Sigmoid colon (tissue), 7 donors: ENCODE data around the gene BRPF1. TPM values are rescaled to one million over a fixed set of nuclear protein-coding genes. Genes with fewer than 3 reads are reported as not detected.

ENCODE experiments used
- DNase-seq: peaks from one replicate; pipeline ENCODE4 v3.0.0-alpha.2; 2019
- H3K27ac ChIP-seq, 4 donors: fragments of 200-600 bp; sonication (generic); one replicate each; pipeline ENCODE4 v1.5.1; 2016 to 2019; ENCODE audit warnings: mild to moderate bottlenecking in 1 of 4
- H3K27me3 ChIP-seq, 3 donors: fragments of 200-600 bp; sonication (generic); one replicate each; pipeline ENCODE4 v1.5.1; 2019; ENCODE audit warnings: mild to moderate bottlenecking in 1 of 3
- H3K36me3 ChIP-seq, 4 donors: fragments of 200-600 bp; sonication (generic); one replicate each; pipeline ENCODE4 v1.5.1; 2016 to 2019
- H3K4me1 ChIP-seq, 4 donors: fragments of 200-600 bp; sonication (generic); one replicate each; pipeline ENCODE4 v1.5.1; 2017 to 2019
- H3K4me3 ChIP-seq, 4 donors: fragments of 200-600 bp; sonication (generic); one replicate each; pipeline ENCODE4 v1.5.1; 2017 to 2019; ENCODE audit warnings: mild to moderate bottlenecking in 2 of 4, moderate library complexity in 1 of 4
- H3K9me3 ChIP-seq, 4 donors: fragments of 200-600 bp in 3 of 4; sonication (generic) in 3 of 4; one replicate each; pipeline versions ENCODE4 v1.5.1 to v1.6.1; 2013 to 2019
- EP300 ChIP-seq, 4 donors: sonication (generic); formaldehyde crosslinking; IDR thresholded peaks; one replicate each; pipeline ENCODE4 v1.6.1; 2017; ENCODE audit warnings: antibody characterized with exemption in 4 of 4
- POLR2A ChIP-seq, 2 donors: fragments of 450-650 bp; IDR thresholded peaks; one replicate each; pipeline ENCODE4 v1.6.1; 2016; ENCODE audit warnings: antibody characterized with exemption in 2 of 2, mild to moderate bottlenecking in 2 of 2, moderate library complexity in 2 of 2
- POLR2AphosphoS5 ChIP-seq, 4 donors: sonication (generic); formaldehyde crosslinking; IDR thresholded peaks; one replicate each; pipeline ENCODE4 v1.6.1; 2017; ENCODE audit warnings: antibody characterized with exemption in 4 of 4
- WGBS, 2 donors: extraction: QIAGEN DNeasy Blood & Tissue Kit; methylation state at CpG; one replicate each; pipeline ENCODE4 v1.1.7; 2013; 5-methylcytosine and 5-hydroxymethylcytosine counted together
- intact Hi-C: fragments of 100-400 bp; cut with DNase I; formaldehyde crosslinking; loops from one replicate; pipeline ENCODE4 v1.15.1; 2023
- polyA plus RNA-seq, 3 donors: library from polyadenylated mRNA; stranded (reverse); fragments of 200-250 nt; gene quantifications; one replicate each; pipeline ENCODE4 v1.2.3, GENCODE V29; 2013
- total RNA-seq, 4 donors: library from RNA; depleted of rRNA; stranded (reverse); fragments of >200 nt; gene quantifications; one replicate each; pipeline ENCODE4 v1.1.0, GENCODE V29; 2016
- TF ChIP-seq, protein P1 (sequence below), 4 experiments: fragments of 450-650 bp in 3 of 4; fragments of 200-600 bp in 1 of 4; IDR thresholded peaks; one replicate each; pipeline ENCODE4 v1.5.1; 2016 to 2019; ENCODE audit warnings: antibody characterized with exemption in 4 of 4, mild to moderate bottlenecking in 3 of 4, moderate library complexity in 2 of 4
- donor health status: healthy with polysubstance abuse.
- donor health status: Bipolar disorder and iron deficiency.
- donor health status: healthy.

The BRPF1 gene
- total and polyA plus RNA-seq, 7 donors: 3.5 to 18.6 (median 12.6) TPM

DNA sequence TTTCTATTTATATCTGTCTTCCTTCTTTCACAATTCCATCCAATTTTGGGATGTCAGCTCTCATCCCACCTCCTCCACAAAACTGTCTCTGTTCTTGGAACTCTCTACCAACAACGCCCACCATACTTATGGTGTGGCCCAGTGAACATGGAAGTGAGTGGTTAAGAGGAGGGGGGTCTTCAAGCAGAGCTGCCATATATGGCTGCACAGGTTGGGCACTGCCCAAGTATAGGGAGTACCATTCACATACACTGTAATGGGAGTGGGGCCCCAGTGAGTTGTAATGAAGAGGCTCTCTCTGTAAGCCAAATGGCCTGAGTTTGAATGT is 46.1 kb downstream of the BRPF1 start:
- TF ChIP-seq EP300 (IDR thresholded peaks at IDR 0.05) (no peak), POLR2A (IDR thresholded peaks at IDR 0.05) (no peak), POLR2AphosphoS5 (IDR thresholded peaks at IDR 0.05) (no peak)
- TF ChIP-seq, protein P1, sequence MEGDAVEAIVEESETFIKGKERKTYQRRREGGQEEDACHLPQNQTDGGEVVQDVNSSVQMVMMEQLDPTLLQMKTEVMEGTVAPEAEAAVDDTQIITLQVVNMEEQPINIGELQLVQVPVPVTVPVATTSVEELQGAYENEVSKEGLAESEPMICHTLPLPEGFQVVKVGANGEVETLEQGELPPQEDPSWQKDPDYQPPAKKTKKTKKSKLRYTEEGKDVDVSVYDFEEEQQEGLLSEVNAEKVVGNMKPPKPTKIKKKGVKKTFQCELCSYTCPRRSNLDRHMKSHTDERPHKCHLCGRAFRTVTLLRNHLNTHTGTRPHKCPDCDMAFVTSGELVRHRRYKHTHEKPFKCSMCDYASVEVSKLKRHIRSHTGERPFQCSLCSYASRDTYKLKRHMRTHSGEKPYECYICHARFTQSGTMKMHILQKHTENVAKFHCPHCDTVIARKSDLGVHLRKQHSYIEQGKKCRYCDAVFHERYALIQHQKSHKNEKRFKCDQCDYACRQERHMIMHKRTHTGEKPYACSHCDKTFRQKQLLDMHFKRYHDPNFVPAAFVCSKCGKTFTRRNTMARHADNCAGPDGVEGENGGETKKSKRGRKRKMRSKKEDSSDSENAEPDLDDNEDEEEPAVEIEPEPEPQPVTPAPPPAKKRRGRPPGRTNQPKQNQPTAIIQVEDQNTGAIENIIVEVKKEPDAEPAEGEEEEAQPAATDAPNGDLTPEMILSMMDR (IDR thresholded peaks at IDR 0.05): no peak
- 88 to 91% methylated on average over 1 of the region's 1 CpG for WGBS, 2 donors
- Histone ChIP-seq H3K4me1 (peaks cover 0 to 9% (median 7%) of the 10 kb centered on the region in 4 donors), H3K27ac (peak overlapping the region in 2 of 4 donors; percentile 18 to 32), H3K27me3 (no peaks in the 10 kb centered on the region), H3K36me3 (peaks cover 7 to 36% (median 20%) of the 10 kb centered on the region in 4 donors), H3K4me3 (no peak overlapping the region), H3K9me3 (no peaks in the 10 kb centered on the region)
- DNase-seq: no peak
- intact Hi-C loops: no loop called here

DNA sequence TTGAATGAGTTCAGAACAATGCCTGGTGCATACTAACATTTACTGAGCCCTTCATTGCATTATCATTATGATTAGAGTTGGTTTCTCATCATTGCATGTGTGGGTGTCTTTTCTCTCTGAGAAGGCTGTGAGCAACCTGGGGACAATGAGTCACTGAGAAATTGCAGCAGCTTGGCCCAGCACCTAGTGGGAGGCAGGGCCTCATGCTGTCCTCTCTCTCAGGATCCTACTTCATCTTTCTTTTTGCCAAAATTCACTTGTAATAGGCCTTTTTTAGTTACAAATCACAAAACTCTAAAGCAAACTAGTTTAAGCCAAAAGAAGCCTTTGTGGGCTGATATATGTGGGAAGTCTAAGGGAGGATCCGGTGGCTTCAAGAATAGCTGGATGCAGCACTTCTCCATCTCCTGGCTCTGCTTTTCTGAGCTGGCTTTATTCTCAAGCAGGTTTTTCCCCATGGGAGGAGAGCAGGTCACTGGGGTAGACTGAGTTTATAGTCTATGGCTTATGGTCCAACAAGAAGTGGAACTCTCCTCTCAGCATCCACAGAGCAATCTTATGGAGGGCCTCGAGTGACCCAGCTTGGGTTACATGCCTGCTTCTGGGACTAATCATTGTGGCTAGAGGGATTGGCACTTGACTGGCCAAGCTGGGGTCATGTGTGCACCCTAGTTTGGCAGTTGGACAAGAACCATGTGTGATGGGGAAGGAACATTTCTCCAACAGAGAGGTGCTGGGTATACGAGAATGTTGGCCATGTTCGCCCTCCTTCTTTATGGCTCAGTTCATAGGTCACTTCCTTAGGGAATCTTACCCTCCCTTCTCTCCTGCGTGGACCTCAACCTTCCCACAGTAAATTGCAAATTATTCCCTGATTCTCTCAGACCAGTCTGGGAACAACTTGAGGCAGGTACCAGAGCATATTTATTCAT is 46.9 kb downstream of the BRPF1 start:
- Histone ChIP-seq H3K4me1 (peaks cover 0 to 9% (median 7%) of the 10 kb centered on the region in 4 donors), H3K9me3 (no peaks in the 10 kb centered on the region), H3K4me3 (no peak overlapping the region), H3K36me3 (peaks cover 9 to 44% (median 20%) of the 10 kb centered on the region in 4 donors), H3K27me3 (no peaks in the 10 kb centered on the region), H3K27ac (peak overlapping the region in 3 of 4 donors; percentile 18 to 32 (median 23))
- no peak for DNase-seq
- 46 to 71% methylated on average over 5 of the region's 5 CpGs for WGBS, 2 donors
- no peak for TF ChIP-seq EP300 (IDR thresholded peaks at IDR 0.05)
- TF ChIP-seq, protein P1 (IDR thresholded peaks at IDR 0.05): no peak
- TF ChIP-seq POLR2AphosphoS5 (IDR thresholded peaks at IDR 0.05): no peak
- no peak for TF ChIP-seq POLR2A (IDR thresholded peaks at IDR 0.05)
- intact Hi-C loops: no loop called here

DNA sequence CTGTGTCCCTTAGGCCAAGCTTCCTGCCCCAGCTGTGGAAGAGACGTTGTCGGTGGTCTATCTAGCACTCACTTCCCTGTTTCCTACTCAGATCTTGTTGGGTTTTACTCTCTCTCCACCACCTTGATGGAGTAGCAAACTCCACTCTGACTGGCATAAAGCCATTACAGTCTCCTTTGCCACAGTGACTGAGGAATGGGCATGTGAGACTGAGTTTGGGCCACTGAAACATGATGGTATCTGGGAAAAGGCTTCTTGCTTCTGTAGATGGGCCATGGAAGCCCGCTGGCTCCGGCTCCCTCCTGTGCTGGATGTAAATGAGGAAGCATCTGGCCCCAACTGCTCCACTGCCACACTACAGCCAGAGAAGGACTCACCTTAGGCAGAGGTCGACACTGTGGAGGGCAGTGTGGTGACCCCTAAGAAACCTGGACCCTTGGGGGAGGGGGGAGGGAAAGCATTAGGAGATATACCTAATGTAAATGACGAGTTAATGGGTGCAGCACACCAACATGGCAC is 47.6 kb downstream of the BRPF1 start:
- peaks cover 0 to 9% (median 7%) of the 10 kb centered on the region in 4 donors for H3K4me1 ChIP-seq
- 58 to 81% methylated on average over 6 of the region's 6 CpGs for WGBS, 2 donors
- no peak overlapping the region for H3K27ac ChIP-seq
- intact Hi-C loops: no loop called here
- no peak for DNase-seq
- no peak overlapping the region for H3K4me3 ChIP-seq
- TF ChIP-seq EP300 (IDR thresholded peaks at IDR 0.05) (no peak), POLR2AphosphoS5 (IDR thresholded peaks at IDR 0.05) (no peak), POLR2A (IDR thresholded peaks at IDR 0.05) (no peak)
- TF ChIP-seq, protein P1 (IDR thresholded peaks at IDR 0.05): no peak
- H3K9me3 ChIP-seq: no peaks in the 10 kb centered on the region
- no peaks in the 10 kb centered on the region for H3K27me3 ChIP-seq
- peaks cover 16 to 51% (median 27%) of the 10 kb centered on the region in 4 donors for H3K36me3 ChIP-seq

DNA sequence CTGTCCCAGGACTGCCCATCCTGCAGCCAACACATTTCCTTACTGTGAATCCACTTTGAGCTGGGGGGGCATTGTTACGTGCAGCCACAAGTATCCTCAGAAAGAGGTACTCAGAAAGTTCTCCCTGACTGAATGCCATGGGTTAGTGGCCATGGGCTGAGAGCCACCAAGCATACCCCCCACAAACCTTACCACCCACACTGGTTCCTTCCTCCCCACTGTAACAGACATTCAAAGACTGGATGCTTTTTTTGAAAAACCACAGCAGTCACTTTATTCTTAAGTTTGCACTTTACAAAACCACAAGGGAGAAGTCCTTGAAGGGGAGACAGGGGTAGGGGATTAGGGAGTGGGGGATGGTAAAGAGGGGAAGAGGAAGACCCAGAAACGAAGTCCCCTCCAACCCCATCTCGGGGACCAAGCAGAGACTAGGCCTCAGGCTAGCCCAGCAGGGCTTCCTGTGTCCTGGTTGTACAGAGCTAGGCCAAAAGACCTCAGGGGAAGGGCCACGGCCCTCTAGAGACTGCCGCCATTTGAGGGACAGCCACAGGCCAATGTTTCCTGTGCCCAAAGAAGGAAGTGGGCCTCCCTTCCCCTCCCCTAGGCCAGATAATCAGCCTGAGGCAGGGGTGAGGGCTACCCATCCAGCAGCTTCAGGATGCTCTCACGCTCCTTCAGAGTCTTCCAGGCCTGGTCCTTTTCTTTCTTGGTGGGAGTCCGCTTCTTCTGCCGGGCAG is 48.4 kb downstream of the BRPF1 start:
- peaks cover 21 to 58% (median 30%) of the 10 kb centered on the region in 4 donors for H3K36me3 ChIP-seq
- H3K27me3 ChIP-seq: no peaks in the 10 kb centered on the region
- no peak for DNase-seq
- 54 to 84% methylated on average over 8 of the region's 8 CpGs for WGBS, 2 donors
- H3K4me3 ChIP-seq: no peak overlapping the region
- intact Hi-C loops: no loop called here
- H3K9me3 ChIP-seq: no peaks in the 10 kb centered on the region
- H3K27ac ChIP-seq: peak overlapping the region in 3 of 4 donors; percentile 1 to 45 (median 9)
- peaks cover 0 to 9% (median 7%) of the 10 kb centered on the region in 4 donors for H3K4me1 ChIP-seq
- TF ChIP-seq, protein P1 (IDR thresholded peaks at IDR 0.05): no peak
- TF ChIP-seq POLR2A (IDR thresholded peaks at IDR 0.05) (no peak), EP300 (IDR thresholded peaks at IDR 0.05) (no peak), POLR2AphosphoS5 (IDR thresholded peaks at IDR 0.05) (no peak)
